Measurements from ENCODE around the gene TEX14. TPM values are rescaled to one million over a fixed set of nuclear protein-coding genes. Genes with fewer than 3 reads are reported as not detected.

Gene TEX14
- polyA plus RNA-seq, 1 of the 3 experiments (the other 2 are of a cell fraction): 0.02 TPM

DNA sequence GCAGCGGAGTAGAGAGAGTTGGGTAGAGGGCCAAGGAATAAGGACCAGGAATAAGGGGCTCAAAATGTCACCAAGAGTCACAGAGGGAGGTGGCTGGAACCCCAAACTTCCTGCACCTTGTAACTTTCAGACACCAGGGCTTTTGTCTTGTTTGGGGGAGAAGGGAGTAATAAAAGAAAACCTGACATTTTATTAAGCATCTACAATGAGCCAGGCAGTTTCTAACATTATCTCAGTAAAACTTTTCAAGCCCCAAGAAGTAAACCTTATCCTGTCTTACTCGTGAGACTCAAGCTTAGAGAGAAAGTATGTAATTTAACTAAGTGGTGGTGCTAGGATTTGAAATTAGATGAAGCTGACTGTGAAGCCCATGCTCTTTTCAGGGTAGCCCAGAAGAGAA lies 176.6 kb downstream of the TEX14 start:
- CTCF ChIA-PET: interaction anchor here (0.7 to 3.6 kb wide), 8 partner anchors 11 to 490 kb away, joined by 3 to 12 read pairs (median 3); no protein-coding TSS in a partner anchor
- Histone ChIP-seq H3K79me2 (ENCODE audit: insufficient read depth) (peaks cover 19% of the 10 kb centered on the region), H3K9me3 (no peaks in the 10 kb centered on the region), H3K4me3 (ENCODE audit: low read depth in 2 of 2, low read length in 1 of 2) (no peak overlapping the region), H3K9me2 (no peaks in the 10 kb centered on the region), H3F3A (replicated peaks; ENCODE audit: insufficient read depth) (peaks cover 27% of the 10 kb centered on the region), H3K4me1 (ENCODE audit: control insufficient read depth in 1 of 2, insufficient read depth in 2 of 2, low read depth in 1 of 2, low read length in 1 of 2) (peaks cover 7 to 31% of the 10 kb centered on the region in 2 experiments; a peak in 2 of 4 replicates), H3K27ac (ENCODE audit: low read depth in 2 of 2, low read length in 1 of 2) (no peak overlapping the region), H4K20me1 (ENCODE audit: insufficient read depth) (no peaks in the 10 kb centered on the region; the same call in 1 of the 2 replicates), H3K9ac (no peak overlapping the region), H3K36me3 (replicated peaks in 1 of 2; ENCODE audit: control insufficient read depth in 1 of 2, insufficient read depth in 2 of 2, low read length in 1 of 2) (peaks cover 18 to 30% of the 10 kb centered on the region in 2 experiments), H3K4me2 (peak overlapping the region; percentile 92), H2AFZ (ENCODE audit: low read depth) (no peak overlapping the region), H3K27me3 (ENCODE audit: insufficient read depth) (no peaks in the 10 kb centered on the region)
- no peak for DNase-seq
- POLR2A ChIA-PET: interaction anchor here (0.9 to 2.8 kb wide), 8 partner anchors 10 to 665 kb away, joined by 3 to 13 read pairs (median 6); partner anchors contain the start of genes MRPS23, RAD51C, SUPT4H1 and TEX14
- TF ChIP-seq RAD21 (IDR thresholded peaks at IDR 0.05; ENCODE audit: low read length) (no peak), FOXJ3 (CRISPR knock-in tag; IDR thresholded peaks at IDR 0.05) (no peak), GABPA (IDR thresholded peaks at IDR 0.05; ENCODE audit: low read depth) (no peak), MXI1 (IDR thresholded peaks at IDR 0.05; ENCODE audit: low read depth, low read length) (no peak), NRF1 (IDR thresholded peaks at IDR 0.05; ENCODE audit: low read depth, low read length) (no peak), RFX5 (IDR thresholded peaks at IDR 0.05; ENCODE audit: low read length) (no peak), POLR2AphosphoS5 (IDR thresholded peaks at IDR 0.05; ENCODE audit: low read depth, low read length) (no peak), MEF2A (IDR thresholded peaks at IDR 0.05; ENCODE audit: borderline replicate concordance, low read depth) (no peak), EZH2phosphoT487 (IDR thresholded peaks at IDR 0.05; ENCODE audit: borderline replicate concordance, low read depth) (no peak), RXRA (IDR thresholded peaks at IDR 0.05; ENCODE audit: borderline replicate concordance, low read depth) (no peak), TAF1 (IDR thresholded peaks at IDR 0.05; ENCODE audit: borderline replicate concordance, low read depth, low read length) (no peak), JUND (IDR thresholded peaks at IDR 0.05) (no peak), FOXM1 (IDR thresholded peaks at IDR 0.05; ENCODE audit: low read depth) (no peak)
- TF ChIP-seq, protein P1, sequence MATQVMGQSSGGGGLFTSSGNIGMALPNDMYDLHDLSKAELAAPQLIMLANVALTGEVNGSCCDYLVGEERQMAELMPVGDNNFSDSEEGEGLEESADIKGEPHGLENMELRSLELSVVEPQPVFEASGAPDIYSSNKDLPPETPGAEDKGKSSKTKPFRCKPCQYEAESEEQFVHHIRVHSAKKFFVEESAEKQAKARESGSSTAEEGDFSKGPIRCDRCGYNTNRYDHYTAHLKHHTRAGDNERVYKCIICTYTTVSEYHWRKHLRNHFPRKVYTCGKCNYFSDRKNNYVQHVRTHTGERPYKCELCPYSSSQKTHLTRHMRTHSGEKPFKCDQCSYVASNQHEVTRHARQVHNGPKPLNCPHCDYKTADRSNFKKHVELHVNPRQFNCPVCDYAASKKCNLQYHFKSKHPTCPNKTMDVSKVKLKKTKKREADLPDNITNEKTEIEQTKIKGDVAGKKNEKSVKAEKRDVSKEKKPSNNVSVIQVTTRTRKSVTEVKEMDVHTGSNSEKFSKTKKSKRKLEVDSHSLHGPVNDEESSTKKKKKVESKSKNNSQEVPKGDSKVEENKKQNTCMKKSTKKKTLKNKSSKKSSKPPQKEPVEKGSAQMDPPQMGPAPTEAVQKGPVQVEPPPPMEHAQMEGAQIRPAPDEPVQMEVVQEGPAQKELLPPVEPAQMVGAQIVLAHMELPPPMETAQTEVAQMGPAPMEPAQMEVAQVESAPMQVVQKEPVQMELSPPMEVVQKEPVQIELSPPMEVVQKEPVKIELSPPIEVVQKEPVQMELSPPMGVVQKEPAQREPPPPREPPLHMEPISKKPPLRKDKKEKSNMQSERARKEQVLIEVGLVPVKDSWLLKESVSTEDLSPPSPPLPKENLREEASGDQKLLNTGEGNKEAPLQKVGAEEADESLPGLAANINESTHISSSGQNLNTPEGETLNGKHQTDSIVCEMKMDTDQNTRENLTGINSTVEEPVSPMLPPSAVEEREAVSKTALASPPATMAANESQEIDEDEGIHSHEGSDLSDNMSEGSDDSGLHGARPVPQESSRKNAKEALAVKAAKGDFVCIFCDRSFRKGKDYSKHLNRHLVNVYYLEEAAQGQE (IDR thresholded peaks at IDR 0.05; ENCODE audit: low read depth, low read length): no peak
- TF ChIP-seq, protein P2, sequence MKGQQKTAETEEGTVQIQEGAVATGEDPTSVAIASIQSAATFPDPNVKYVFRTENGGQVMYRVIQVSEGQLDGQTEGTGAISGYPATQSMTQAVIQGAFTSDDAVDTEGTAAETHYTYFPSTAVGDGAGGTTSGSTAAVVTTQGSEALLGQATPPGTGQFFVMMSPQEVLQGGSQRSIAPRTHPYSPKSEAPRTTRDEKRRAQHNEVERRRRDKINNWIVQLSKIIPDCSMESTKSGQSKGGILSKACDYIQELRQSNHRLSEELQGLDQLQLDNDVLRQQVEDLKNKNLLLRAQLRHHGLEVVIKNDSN (IDR thresholded peaks at IDR 0.05; ENCODE audit: borderline replicate concordance, low read depth): no peak
- TF ChIP-seq, protein P3, sequence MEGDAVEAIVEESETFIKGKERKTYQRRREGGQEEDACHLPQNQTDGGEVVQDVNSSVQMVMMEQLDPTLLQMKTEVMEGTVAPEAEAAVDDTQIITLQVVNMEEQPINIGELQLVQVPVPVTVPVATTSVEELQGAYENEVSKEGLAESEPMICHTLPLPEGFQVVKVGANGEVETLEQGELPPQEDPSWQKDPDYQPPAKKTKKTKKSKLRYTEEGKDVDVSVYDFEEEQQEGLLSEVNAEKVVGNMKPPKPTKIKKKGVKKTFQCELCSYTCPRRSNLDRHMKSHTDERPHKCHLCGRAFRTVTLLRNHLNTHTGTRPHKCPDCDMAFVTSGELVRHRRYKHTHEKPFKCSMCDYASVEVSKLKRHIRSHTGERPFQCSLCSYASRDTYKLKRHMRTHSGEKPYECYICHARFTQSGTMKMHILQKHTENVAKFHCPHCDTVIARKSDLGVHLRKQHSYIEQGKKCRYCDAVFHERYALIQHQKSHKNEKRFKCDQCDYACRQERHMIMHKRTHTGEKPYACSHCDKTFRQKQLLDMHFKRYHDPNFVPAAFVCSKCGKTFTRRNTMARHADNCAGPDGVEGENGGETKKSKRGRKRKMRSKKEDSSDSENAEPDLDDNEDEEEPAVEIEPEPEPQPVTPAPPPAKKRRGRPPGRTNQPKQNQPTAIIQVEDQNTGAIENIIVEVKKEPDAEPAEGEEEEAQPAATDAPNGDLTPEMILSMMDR (IDR thresholded peaks at IDR 0.05): no peak
- TF ChIP-seq, protein P4, sequence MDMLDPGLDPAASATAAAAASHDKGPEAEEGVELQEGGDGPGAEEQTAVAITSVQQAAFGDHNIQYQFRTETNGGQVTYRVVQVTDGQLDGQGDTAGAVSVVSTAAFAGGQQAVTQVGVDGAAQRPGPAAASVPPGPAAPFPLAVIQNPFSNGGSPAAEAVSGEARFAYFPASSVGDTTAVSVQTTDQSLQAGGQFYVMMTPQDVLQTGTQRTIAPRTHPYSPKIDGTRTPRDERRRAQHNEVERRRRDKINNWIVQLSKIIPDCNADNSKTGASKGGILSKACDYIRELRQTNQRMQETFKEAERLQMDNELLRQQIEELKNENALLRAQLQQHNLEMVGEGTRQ (IDR thresholded peaks at IDR 0.05; ENCODE audit: borderline replicate concordance, low read depth, low read length): no peak
- TF ChIP-seq, protein P5, sequence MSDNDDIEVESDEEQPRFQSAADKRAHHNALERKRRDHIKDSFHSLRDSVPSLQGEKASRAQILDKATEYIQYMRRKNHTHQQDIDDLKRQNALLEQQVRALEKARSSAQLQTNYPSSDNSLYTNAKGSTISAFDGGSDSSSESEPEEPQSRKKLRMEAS (IDR thresholded peaks at IDR 0.05; ENCODE audit: low read depth): no peak
- TF ChIP-seq, protein P6, sequence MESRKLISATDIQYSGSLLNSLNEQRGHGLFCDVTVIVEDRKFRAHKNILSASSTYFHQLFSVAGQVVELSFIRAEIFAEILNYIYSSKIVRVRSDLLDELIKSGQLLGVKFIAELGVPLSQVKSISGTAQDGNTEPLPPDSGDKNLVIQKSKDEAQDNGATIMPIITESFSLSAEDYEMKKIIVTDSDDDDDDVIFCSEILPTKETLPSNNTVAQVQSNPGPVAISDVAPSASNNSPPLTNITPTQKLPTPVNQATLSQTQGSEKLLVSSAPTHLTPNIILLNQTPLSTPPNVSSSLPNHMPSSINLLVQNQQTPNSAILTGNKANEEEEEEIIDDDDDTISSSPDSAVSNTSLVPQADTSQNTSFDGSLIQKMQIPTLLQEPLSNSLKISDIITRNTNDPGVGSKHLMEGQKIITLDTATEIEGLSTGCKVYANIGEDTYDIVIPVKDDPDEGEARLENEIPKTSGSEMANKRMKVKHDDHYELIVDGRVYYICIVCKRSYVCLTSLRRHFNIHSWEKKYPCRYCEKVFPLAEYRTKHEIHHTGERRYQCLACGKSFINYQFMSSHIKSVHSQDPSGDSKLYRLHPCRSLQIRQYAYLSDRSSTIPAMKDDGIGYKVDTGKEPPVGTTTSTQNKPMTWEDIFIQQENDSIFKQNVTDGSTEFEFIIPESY (IDR thresholded peaks at IDR 0.05; ENCODE audit: borderline replicate concordance, low read depth): no peak
- WGBS (ENCODE audit: low lambda C conversion rate): 93% methylated on average over 2 of the region's 2 CpGs

Data from SK-N-SH (cell line).